NCI-H526 (cell line): Measurements from ENCODE around the gene CCDC169.
"Not testable (repeated sequence)": the region's sequence is repeated elsewhere in the genome, so short reads cannot be mapped to it uniquely, and the experiment has no call there.

ENCODE experiments used
- DNase-seq, 2 experiments: peaks; one replicate each; lab custom pipeline; 2025; lab: John Stamatoyannopoulos, UW

The CCDC169 gene

GRCh38 chr13:36297366-36298338, at the start of gene CCDC169:
TSS of gene CCDC169 (minus strand) at chr13:36297814. CDS start at chr13:36297719, 95 bp downstream.
- peak; percentile 44 to 89 for DNase-seq

DNA sequence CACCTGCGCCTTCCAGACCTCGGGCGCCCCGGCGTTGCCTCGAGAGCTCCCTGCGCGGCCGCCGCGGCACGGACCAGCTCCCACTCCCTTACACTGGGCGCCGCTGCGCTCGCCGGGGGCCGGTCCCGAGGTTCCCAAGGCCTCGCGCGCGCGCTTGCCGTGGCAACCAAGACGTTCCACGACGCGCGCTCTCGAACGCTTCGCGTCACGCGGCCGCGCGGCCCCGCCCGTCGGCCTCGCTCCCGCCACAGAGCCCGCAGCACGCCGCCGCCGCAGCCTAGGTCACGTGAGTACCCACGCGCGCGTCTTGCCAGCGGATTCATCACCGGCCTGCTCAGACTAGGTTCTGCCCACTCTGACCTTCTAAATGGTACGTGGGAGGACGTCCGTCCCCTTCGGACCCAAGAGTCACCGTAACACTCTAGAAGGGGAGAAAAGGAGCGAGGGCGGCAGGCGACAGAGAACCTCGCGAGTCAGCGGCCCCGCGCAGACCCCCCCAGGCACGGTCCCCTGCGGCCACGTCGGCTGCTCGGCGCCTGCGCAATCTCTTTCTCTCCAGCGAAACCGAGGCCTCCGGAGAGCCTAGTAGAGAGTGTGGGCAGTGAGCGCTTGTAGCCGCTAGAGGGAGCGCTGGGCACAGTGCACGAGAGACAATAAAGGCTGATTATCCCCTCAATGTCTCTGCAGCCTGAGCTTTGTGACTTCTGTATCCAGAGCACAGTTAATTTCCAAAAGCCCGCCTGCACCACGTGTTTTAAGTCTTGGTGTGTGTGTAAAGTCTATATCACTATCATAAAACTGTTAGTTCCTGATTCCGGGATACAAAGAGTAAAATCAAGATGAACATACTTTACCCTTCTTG, 48.8 kb upstream of the CCDC169 start, which contains the start of gene SPART:
SPART (minus strand) TSS at position 173 of the 862 bp plus-strand sequence. CDS start 10,564 bp downstream, outside the sequence.
- DNase-seq: peak; percentile 90 to 98

DNA sequence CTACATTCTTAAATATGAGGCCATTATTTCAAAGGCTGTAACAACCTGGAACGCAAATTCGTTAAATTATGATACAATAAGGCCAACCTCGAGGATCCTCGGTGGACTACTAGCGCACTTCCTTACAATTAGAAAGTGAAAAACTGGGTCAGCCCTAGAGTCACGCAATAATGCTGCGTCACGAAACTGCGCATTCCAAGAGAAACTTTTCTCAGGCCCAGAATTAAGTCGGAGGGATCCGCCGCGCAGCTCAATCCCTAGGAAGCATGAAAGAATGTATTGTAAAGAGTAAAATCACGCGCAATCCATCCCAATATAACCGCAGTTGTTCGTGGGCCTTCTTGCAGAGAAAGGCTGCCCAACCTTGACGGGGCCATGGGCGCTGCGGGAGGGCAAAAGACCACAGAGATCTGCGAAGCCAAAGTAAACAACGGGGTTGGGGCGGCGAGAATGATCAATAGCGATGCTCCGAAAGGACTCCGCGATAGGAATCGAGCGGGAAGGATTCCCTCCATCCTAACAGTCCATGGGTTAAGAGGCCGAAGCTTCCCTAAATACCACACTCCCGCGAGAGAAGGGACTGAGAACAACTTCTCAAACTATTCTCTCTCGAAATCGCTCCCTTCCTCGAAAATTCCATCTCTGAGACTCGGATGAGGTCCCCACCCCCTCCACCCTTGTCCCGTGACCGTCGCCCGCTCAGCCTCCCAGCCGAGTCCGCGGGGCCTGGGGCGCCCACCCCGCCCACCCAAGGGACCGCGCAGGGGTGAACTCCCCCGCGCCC, 48.0 kb upstream of the CCDC169 start:
- peak; percentile 49 to 78 for DNase-seq

DNA sequence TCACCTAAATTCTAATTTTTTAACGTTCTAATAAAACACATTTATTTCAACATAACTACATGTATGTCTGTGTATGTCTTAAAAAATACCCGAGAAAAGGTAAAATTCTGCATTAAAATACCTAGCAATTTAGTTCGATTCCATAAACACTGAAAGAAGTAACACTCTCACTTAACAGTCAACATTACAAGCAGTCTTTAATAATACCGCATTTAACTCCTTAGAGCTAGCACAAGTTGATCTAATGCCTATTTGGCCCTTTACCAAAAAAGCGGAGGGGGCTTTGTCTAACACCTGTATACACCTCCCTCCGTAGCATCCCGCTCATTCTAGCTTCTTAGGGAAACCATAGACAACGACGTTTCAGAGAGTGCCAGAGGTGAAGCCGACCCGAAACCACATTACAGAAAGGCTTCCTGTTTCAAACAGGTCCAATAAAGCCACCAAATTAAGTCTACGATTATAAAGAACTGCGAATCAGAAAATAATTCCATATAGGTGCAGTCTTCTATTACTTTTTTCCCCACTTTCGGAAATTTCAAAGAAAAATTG, 47.3 kb upstream of the CCDC169 start:
- peak in 1 of 2 experiments; percentile 31 for DNase-seq

DNA sequence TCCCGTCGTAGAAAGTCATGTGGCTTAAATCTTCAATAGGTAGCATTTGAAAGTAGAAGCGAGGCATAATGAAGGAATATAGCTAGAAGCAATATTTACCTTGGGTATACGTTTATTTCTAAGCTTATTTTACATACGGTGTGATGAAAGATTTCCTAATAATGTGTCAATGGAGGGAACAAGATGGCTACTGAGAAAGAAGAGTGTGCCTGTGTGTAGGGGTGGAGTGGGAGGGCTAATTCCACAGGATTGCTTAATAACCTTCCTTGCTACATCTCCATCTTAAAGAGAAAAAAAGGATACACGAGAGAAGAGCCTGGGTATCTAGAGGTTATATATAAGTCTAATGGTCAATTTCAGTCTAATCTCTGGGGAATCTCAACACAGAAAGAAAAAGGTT, 46.6 kb upstream of the CCDC169 start:
- DNase-seq: no peak

- DNase-seq: no peak
Observed at GRCh38 chr13:36343766-36344165, 46.2 kb upstream of the CCDC169 start.

- no peak for DNase-seq
Observed at GRCh38 chr13:36342715-36343114, 45.1 kb upstream of the CCDC169 start.

DNA sequence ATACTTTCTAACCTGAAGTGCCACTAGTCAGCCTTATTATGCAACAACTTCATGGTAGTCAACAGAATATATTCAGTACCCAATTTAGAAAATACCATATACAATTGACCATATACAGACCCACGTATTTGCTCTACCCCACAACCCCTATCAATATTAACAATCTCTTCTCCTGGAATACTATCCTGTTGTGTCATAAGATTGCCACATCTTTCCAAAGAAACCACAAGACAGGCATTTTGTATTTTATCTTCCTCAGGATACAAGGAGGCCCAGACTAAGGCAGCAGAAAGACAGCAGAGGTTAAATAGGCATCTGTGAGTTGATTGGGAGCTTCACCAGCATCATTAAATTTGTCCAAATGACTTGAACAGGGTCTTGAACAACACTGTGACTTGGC, 44.1 kb upstream of the CCDC169 start:
- DNase-seq: no peak

- no peak for DNase-seq
Observed at GRCh38 chr13:36339600-36340155, 42.1 kb upstream of the CCDC169 start.

DNA sequence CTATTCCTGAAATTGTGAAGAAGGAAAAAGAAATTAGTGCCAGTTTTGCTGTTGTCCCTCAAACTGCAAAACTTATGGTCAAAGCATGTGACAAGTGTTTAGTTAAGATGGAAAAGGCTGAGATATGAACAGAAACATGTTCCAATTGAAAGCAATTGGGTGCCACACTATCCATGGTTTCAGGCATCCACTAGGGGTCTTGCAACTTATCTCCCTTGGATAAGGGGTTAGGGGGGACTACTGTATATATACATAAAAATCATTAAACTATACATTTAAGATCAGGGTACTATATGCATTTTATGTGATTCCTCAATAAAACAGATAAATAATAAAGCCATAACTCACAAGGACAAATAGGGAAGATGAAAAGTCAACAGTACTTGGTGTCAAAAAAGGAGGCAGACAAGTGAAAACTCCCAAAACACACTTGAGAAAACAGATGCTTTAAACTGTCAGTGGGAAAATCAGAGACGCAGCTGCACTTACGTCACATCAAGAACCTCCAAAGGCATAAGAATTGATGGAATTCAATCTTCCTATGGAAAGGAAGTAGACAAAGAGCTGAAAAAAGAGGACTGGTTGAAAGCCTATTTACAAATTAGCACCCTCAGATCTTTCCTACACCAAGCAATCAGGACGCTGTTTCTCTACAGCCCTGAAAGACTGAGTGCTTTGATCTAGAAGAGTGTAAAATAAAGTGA, 40.5 kb upstream of the CCDC169 start:
- no peak for DNase-seq

DNA sequence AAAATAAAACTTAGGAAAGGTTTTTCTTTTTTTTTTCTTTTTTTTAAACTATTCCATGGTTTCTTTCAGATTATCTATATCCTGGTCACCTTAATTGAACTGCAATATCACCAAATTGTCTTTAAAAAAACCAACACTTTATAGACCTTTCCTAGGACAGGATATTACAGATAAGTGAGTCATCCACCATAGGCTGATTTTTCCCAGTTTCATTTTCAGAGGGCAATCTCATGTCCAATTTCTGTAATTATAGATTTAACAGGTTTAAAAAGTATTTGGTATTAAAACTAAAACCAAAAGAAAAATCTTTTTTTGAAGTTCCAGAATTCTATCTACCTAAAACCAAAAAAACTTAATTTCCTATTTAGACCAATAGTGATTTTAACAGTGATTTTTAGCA, 35.4 kb upstream of the CCDC169 start:
- DNase-seq: no peak

DNA sequence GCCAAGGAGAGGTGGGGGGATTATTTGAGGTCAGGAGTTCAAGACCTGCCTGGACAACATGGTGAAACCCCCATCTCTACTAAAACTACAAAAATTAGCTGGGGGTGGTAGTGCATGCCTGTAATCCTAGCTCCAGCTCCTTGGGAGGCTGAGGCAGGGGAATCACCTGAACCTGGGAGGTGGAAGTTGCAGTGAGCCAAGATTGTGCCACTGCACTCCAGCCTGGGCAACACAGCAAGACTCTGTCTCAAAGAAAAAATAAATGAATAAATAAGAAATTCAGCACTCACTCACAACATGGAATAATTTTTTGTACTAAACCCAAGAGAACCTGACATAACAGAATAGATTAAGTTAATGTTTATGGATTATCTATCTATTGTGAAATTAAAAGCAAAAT, 34.6 kb upstream of the CCDC169 start:
- DNase-seq: not testable (repeated sequence)

GRCh38 chr13:36331280-36331679, 33.7 kb upstream of the CCDC169 start:
- DNase-seq: no peak

GRCh38 chr13:36329361-36329760, 31.7 kb upstream of the CCDC169 start:
- no peak for DNase-seq

DNA sequence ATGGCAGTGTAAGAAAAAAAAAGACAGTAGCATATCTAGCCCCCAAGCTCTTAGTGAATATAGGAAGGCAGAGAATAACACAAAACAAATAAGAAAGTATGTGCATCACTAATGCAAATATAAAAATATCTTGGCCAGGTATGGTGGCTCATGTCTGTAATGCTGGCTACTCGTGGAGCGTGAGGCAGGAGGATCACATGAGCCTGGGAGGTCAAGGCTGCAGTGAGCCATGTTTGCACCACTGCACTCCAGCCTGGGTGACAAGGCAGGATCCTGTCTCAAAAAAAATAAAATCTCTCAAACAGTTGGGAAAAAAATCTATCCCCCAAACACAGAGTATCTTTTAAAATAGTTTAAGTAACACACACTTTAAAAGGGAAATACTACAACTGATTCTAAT, 31.2 kb upstream of the CCDC169 start:
- no peak for DNase-seq

DNA sequence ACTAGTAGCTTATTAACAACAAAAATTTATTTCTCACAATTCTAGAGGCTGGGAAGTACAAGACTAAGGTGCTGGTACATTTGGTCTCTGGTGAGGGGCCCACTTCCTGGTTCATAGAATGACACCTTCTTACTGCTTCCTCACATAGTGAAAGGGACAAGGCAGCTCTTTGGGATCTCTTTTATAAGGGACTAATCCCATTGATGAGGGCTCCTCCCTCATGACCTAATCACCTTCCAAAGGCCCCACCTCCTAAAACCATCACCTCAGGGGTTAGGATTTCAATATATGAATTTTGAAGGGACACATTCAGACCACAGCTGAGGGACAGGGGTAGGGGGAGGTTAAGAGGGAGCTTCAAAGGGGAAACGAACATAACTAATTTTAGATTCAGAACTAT, 28.3 kb upstream of the CCDC169 start:
- DNase-seq: no peak

DNA sequence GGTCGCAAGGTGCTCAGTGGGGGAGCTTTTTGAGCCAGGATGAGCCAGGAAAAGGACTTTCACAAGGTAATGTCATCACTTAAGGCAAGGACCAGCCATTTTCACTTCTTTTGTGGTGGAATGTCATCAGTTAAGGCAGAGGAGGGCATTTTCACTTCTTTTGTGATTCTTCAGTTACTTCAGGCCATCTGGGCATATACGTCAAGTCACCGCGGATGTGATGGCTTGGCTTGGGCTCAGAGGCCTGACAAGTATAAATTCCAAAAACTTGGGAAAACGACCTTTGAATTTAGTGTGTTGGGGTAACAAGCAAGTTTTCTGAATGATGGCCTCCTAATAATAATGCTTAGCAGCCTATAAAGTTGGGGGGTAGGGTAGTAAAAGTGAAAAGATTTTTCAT, 27.3 kb upstream of the CCDC169 start:
- DNase-seq: not testable (repeated sequence)

GRCh38 chr13:36323951-36324566, 26.4 kb upstream of the CCDC169 start:
- no peak for DNase-seq

GRCh38 chr13:36323408-36323807, 25.8 kb upstream of the CCDC169 start:
- no peak for DNase-seq

GRCh38 chr13:36319793-36320192, 22.2 kb upstream of the CCDC169 start:
- not testable (repeated sequence) for DNase-seq
